Measurements from ENCODE around the gene ZNF599.

The ZNF599 gene

GRCh38 chr19:34734537-34735103 is 38.4 kb downstream of the ZNF599 start:
- no peak for DNase-seq

- peak; percentile 90 to 92 for DNase-seq
These were observed 39.1 kb downstream of the ZNF599 start, which contains the start of gene ZNF181 for GRCh38 chr19:34733746-34734536. Gene ZNF181 (plus strand): TSS chr19:34734243. CDS start chr19:34735038, 795 bp downstream.

GRCh38 chr19:34733266-34733745 is 39.7 kb downstream of the ZNF599 start:
- DNase-seq: peak; percentile 75 to 76

- no peak for DNase-seq
These were observed 40.3 kb downstream of the ZNF599 start for GRCh38 chr19:34732612-34733211.

GRCh38 chr19:34731964-34732363 is 41.1 kb downstream of the ZNF599 start:
- DNase-seq: no peak

GRCh38 chr19:34731019-34731829 is 41.8 kb downstream of the ZNF599 start:
- no peak for DNase-seq

- DNase-seq: no peak
These were observed 47.6 kb downstream of the ZNF599 start for GRCh38 chr19:34725400-34725799.

GRCh38 chr19:34722353-34722752 is 50.7 kb downstream of the ZNF599 start:
- DNase-seq: no peak

- DNase-seq: no peak
These were observed 57.7 kb downstream of the ZNF599 start for GRCh38 chr19:34715357-34715756.

- DNase-seq: no peak
These were observed 59.8 kb downstream of the ZNF599 start for GRCh38 chr19:34713262-34713637.

GRCh38 chr19:34712395-34713261 is 60.4 kb downstream of the ZNF599 start:
- DNase-seq: peak; percentile 65 to 86

GRCh38 chr19:34711890-34712289 is 61.1 kb downstream of the ZNF599 start:
- no peak for DNase-seq
